Hepatocyte (in vitro differentiated cells): Measurements from ENCODE around the gene SLC5A5.

Experiments used
- CTCF ChIP-seq: fragments of 200-600 bp; sonication (generic); IDR thresholded peaks from 2 replicates; pipeline ENCODE4 v1.5.1; 2016; ENCODE audit warnings: antibody characterized with exemption, mild to moderate bottlenecking; ENCODE audit not compliant: poor library complexity
- EZH2 ChIP-seq: fragments of 200-600 bp; sonication (generic); IDR thresholded peaks from 2 replicates; pipeline ENCODE4 v1.6.1; 2016; ENCODE audit warnings: antibody characterized with exemption, mild to moderate bottlenecking, borderline replicate concordance
- EZH2phosphoT487 ChIP-seq: fragments of 200-600 bp; sonication (generic); IDR thresholded peaks from one replicate; pipeline ENCODE4 v1.6.1; 2018; ENCODE audit warnings: antibody characterized with exemption, mild to moderate bottlenecking, low read depth, moderate library complexity; ENCODE audit not compliant: unreplicated experiment, severe bottlenecking

- TF ChIP-seq EZH2phosphoT487: no peak
- no peak for TF ChIP-seq CTCF
- no peak for TF ChIP-seq EZH2
These were observed 44.3 kb downstream of the SLC5A5 start for GRCh38 chr19:17915940-17916593.
